GM19463 (cell line): Measurements from ENCODE around the gene NRXN2.
"Not testable (repeated sequence)": the region's sequence is repeated elsewhere in the genome, so short reads cannot be mapped to it uniquely, and the experiment has no call there.

Experiments
- ATAC-seq: cut with Tn5 transposase; IDR thresholded peaks from one replicate; pipeline ENCODE4 v1.9.1; 2021; ENCODE audit warnings: mild to moderate bottlenecking, moderate library complexity; ENCODE audit not compliant: unreplicated experiment

The NRXN2 gene

DNA sequence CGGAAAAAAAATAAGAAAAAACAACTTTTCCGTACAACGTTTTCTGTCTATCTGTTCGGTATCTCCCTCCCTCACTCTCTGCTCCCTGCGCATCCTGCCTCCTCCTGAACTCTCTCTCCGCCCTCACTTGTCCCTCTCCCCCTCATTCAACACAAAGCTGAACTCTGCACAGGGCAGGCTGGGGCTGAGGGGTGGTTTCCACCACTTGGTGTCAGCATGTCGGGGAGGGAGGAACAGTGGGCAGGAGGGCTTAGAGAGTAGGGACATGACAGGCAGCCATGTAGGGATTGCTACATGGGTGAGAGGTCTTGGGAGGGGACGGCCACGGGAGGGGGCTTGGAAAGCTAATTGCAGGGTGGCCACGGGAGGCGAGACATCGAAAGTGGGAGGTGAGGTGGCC, 114.4 kb downstream of the NRXN2 start:
- no peak for ATAC-seq

DNA sequence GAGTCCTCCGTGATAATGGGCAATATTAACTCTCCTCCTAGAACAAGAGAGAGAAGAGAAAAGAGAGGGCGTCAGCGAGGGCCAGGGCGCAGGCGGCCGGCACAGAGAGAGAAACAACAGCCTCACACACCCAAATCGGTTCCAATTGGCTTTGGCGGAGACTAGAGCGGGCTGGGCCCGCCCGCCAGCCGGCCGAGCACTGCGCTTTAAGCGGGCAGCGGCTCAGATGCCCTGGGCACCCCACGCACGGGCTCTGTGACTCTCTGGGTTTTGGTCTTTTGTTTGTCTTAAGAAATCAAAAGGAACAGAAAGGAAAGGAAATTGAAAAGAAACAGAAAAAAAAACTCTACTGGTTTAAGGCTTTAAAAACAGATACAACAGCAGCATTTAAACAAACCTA, 115.0 kb downstream of the NRXN2 start:
- ATAC-seq, result no peak

DNA sequence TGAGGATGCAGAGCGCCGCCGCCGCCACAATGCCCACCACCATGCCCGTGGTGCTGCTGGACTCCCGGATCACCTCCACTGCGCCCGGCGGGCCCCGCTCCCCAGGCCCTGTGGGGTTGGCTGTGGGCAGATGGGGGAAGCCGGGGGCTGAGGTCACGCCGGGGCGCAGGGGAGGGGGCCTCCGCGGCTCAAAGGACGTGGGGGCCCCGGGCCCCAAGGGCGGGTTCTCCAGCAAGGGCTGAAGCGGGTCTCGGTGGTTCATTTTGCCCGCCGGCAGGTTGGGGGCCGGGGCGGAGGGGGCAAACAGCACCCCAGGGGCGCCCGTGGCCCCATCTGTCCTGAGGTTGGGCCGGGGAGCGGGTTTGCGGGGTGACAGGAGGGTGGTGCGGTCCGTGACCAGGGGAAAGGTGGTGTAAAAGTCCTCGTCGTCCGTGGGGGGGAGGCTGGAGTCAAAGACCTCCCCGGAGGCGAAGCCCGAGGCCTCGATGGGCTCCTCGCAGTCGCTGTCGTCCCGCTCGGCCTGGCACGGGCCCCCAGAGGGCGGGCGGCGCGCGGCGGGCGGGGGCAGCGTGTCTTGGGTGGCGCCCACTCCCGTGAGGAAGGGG, 115.5 kb downstream of the NRXN2 start:
- ATAC-seq, result no peak

GRCh38 chr11:64606796-64607380, 116.1 kb downstream of the NRXN2 start:
- ATAC-seq, result no peak

DNA sequence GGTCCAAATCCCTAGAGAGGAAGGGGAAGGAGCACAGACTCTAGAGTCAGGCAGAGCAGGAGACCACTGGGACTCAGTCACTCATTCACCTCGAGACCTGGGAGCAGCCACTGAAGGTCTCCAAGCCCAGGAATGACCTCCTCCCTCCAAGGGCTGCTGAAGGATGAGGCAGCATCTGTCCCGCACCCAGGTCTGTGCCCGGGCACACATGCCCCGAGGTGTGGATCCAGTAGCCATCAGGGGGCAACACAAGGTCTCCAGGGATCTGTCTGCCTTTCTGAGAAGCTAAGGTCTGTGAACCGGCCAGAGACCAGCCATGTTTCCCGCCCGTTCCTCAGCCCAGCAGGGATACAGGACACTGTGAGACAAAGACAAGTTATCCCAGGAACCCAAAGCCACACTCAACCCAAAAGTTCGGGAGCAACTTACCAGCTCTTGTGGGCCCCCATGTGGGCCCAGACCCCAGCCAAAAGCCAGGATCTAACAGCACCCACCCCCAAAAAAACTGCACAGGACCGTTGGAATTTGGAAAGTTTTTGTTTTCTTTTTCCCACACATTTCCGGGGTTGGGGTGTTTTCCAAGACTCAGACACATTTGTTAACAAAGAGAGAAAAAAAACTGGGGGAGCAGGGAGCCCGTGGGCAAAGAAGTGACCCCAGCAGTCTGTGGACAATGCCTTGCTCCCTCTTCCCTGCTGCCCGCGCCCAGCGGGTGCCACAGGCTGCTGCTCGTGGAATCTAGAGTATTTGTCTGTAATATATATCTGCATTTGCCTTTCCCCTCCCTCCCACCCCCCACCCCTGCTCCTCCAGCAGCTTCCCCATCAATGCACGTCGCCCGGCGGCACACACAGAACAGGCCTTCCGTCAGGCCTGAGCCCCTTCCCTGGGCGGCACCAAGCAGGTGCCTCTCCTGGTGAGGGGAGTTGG, 117.1 kb downstream of the NRXN2 start:
- ATAC-seq, result no peak

DNA sequence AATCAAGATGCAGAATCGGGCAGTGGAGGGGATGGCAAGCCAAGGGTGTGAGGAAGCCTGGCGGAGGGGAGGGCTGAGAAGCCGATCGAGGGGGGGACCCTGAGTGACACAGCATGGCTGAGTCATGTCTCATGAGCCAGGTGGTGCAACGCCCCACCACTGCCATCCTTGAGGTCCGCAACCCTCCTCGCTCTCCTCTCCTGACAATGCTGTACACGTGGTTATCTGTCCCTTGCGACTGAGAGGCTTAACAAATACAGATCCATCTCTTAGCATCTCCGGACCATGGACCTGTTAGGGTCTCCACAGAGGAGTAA, 117.8 kb downstream of the NRXN2 start:
- no peak for ATAC-seq

- ATAC-seq, result no peak
Measured at GRCh38 chr11:64604458-64605243, 118.3 kb downstream of the NRXN2 start.

DNA sequence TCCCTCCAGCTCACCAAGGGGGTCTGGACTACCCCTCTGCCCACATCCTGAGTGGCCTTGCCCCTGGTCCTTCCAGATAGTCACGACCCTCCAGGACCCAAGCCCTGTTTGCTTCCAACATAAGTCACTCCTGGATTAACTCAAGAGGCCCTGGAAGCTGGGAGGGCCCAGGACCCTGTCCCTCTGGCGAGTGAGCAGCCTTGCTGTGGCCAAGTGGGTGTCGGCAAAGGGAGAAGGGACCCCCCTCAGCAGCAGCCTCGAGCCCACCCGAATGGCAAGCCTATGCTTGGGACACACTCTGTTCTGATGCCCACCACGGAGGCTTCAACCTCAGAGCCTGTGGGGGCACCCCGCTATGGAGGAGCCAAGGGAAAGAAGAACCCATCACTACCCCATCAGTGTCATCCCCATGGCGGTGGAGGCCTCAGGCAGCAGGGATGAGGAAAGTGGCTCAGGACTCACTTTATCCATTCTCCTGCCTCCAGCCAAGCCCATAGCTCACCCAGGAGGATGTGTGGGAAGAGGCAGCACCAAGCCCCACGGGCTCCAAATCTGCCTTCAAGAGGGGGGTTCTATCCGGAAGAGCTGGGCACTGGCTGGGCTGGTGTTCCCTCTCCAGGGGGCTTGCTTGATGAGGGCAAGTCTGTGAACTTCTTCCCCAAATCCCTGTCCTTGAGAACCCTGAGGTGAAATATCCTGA, 119.4 kb downstream of the NRXN2 start:
- no peak for ATAC-seq

- ATAC-seq, result no peak
Measured at GRCh38 chr11:64602466-64603070, 120.4 kb downstream of the NRXN2 start.

DNA sequence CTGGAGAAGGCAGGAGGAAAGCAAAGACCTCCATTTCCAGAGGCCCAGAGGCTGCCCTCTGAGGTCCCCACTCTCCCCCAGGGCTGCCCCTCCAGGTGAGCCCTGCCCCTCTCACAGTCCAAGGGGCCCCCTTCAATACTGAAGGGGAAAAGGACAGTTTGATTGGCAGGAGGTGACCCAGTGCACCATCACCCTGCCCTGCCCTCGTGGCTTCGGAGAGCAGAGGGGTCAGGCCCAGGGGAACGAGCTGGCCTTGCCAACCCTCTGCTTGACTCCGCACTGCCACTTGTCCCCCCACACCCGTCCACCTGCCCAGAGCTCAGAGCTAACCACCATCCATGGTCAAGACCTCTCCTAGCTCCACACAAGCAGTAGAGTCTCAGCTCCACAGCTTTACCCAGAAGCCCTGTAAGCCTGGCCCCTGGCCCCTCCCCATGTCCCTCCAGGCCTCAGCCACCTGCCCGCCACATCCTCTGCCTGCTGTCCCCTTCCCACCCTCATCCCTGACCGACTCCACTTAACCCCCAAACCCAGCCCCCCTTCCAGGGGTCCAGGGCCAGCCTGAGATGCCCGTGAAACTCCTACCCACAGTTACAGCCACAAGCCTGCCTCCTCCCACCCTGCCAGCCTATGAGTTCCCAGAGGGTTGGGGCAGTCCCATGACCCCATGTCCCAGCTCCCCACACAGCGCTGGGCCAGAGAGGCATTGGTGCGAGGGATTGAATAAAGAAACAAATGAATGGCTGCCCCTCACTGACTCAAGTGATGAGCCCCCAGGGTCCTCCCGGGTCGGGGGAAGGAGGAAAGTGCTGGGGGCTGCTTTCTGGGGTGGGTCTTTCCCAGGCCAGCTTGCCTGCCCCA, 121.2 kb downstream of the NRXN2 start:
- no peak for ATAC-seq

- no peak for ATAC-seq
Measured at GRCh38 chr11:64600281-64600992, 122.6 kb downstream of the NRXN2 start.

GRCh38 chr11:64599698-64600211, 123.2 kb downstream of the NRXN2 start:
- no peak for ATAC-seq

DNA sequence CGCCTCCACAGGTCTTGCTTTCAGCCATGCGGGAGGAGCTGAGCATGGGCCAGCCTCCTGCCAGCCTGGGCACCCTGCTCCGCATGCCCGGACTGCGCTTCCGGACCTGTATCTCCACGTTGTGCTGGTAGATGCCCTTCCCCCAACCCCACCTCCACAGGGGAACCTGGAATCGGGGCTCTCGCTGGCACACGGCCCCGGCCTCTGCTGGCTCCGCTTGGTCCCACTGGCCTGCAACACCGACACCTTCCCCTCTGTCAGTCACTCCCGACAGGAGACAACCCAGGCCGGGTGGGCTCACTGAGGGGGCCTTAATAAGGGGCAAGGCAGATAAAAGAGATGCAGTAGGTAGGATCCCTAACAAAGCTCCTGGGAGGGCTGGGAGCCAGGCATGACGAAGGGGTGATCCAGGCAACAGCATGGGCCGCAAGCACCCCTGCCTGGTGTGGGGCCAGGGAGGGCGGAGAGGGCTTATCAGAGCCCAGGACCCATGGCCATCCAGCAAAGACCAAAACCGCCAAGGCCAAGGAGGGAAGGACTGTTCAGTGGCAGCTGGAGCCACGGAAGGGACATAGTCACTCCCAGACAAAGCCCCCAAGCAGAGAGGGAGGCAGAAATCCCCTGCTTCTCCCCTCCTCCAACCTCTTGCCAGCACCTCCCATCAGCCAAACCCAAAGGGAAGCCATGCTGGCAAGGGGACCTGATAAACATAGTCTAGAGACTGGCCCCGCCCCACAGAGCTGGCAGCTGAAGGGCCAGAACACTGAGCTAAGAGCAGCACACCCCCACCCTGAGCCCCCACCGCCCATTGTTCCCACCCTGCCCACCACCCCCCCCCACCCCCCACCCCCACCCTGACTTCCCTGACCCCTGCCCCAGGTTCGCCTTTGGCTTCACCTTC, 124.0 kb downstream of the NRXN2 start:
- ATAC-seq, result no peak

GRCh38 chr11:64598106-64598796, 124.7 kb downstream of the NRXN2 start:
- ATAC-seq, result no peak

- ATAC-seq, result no peak
Measured at GRCh38 chr11:64597671-64598101, 125.3 kb downstream of the NRXN2 start.

GRCh38 chr11:64595922-64596321, 127.1 kb downstream of the NRXN2 start:
- not testable (repeated sequence) for ATAC-seq
